GM12878 (cell line): ENCODE measurements around the gene ARHGAP32. TPM values are rescaled to one million over a fixed set of nuclear protein-coding genes. Genes with fewer than 3 reads are reported as not detected.

Source experiments
- ATAC-seq: fragments of 200-7000 bp; cut with Tn5 transposase; 3 replicates; pipeline ENCODE4 v1.9.1; 2020; ENCODE audit warnings: mild to moderate bottlenecking, moderate library complexity
- BruUV-seq: library from RNA; stranded (reverse); fragments of 400-500 nt; replicated peaks from 2 replicates; lab custom pipeline; 2021; lab: Mats Ljungman, UMichigan
- CTCF ChIA-PET: fragments of 300-600 bp; sonication (Branson Sonifier 250); formaldehyde crosslinking; extraction: SDS; loops from one replicate; lab custom pipeline; 2021; ENCODE audit warnings: inconsistent platforms; lab: Yijun Ruan, JAX
- POLR2A ChIA-PET: fragments of 350-600 bp; formaldehyde crosslinking; extraction: SDS; loops from one replicate; lab custom pipeline; 2021; ENCODE audit warnings: inconsistent platforms; lab: Charles Lee
- RAD21 ChIA-PET: fragments of 300-600 bp; sonication (Branson Sonifier 250); formaldehyde crosslinking; loops from one replicate; lab custom pipeline; 2023; ENCODE audit warnings: antibody characterized with exemption; ENCODE audit not compliant: unreplicated experiment; lab: Charles Lee
- SMC1A ChIA-PET: fragments of 300-600 bp; sonication (Branson Sonifier 250); formaldehyde crosslinking; loops from one replicate; lab custom pipeline; 2023; ENCODE audit not compliant: unreplicated experiment, uncharacterized antibody; lab: Charles Lee
- DNase-seq: peaks from one replicate; pipeline ENCODE4 v3.0.0-alpha.2; 2011; ENCODE audit warnings: low read depth, low spot score
- FAIRE-seq: peaks from 3 replicates; lab custom pipeline; 2011; peaks lifted over from hg19 to GRCh38; lab: Jason Lieb, UNC
- H2AFZ ChIP-seq: 2 replicates; pipeline ENCODE4 v1.6.0; 2011; ENCODE audit warnings: low read depth, low read length, control low read depth; ENCODE audit not compliant: control insufficient read depth
- H3K27ac ChIP-seq: 2 replicates; pipeline ENCODE4 v1.5.1; 2011; ENCODE audit warnings: control low read depth; ENCODE audit not compliant: control insufficient read depth, insufficient read depth
- H3K27me3 ChIP-seq, 2 experiments: replicated peaks in 1 of 2; 2 replicates each; pipeline versions ENCODE4 v1.6.0 to v1.6.1; 2011; ENCODE audit warnings: low read length in 1 of 2; ENCODE audit not compliant: control insufficient read depth in 2 of 2, insufficient read depth in 2 of 2
- H3K36me3 ChIP-seq, 2 experiments: 2 replicates each; pipeline ENCODE4 v1.5.1; 2011; ENCODE audit warnings: low read length in 1 of 2; ENCODE audit not compliant: control insufficient read depth in 2 of 2, insufficient read depth in 2 of 2
- H3K4me1 ChIP-seq: 2 replicates; pipeline ENCODE4 v1.6.1; 2011; ENCODE audit warnings: mild to moderate bottlenecking, low read length, moderate library complexity, mixed read lengths; ENCODE audit not compliant: control insufficient read depth, insufficient read depth
- H3K4me2 ChIP-seq: 2 replicates; pipeline ENCODE4 v1.6.0; 2011; ENCODE audit warnings: control low read depth; ENCODE audit not compliant: control insufficient read depth, insufficient read depth
- H3K4me3 ChIP-seq: fragments of 200-600 bp; sonication (generic); 2 replicates; pipeline ENCODE4 v1.5.1; 2016
- H3K79me2 ChIP-seq: 2 replicates; pipeline ENCODE4 v1.6.0; 2011; ENCODE audit warnings: low read length; ENCODE audit not compliant: control insufficient read depth, insufficient read depth
- H3K9ac ChIP-seq: 2 replicates; pipeline ENCODE4 v1.8.0; 2011; ENCODE audit warnings: low read length, control low read depth, mixed read lengths; ENCODE audit not compliant: control insufficient read depth, insufficient read depth
- H3K9me3 ChIP-seq: replicated peaks from 3 replicates; pipeline ENCODE4 v1.5.1; 2011; ENCODE audit warnings: mild to moderate bottlenecking, low read length; ENCODE audit not compliant: control insufficient read depth, insufficient read depth
- H4K20me1 ChIP-seq: 2 replicates; pipeline ENCODE4 v1.6.0; 2011; ENCODE audit not compliant: control insufficient read depth, insufficient read depth
- BMI1 ChIP-seq: fragments of 450-650 bp; IDR thresholded peaks from 2 replicates; pipeline ENCODE4 v1.6.1; 2016; ENCODE audit warnings: mild to moderate bottlenecking, moderate library complexity, borderline replicate concordance
- E2F4 ChIP-seq: IDR thresholded peaks from 2 replicates; pipeline ENCODE4 v1.6.1; 2012; ENCODE audit warnings: low read depth, low read length, improper control_type of control experiment
- NFYA ChIP-seq: IDR thresholded peaks from 2 replicates; pipeline ENCODE4 v1.6.1; 2011; ENCODE audit warnings: low read depth, mild to moderate bottlenecking, low read length, improper control_type of control experiment, borderline replicate concordance
- PML ChIP-seq: IDR thresholded peaks from 2 replicates; pipeline ENCODE4 v1.6.1; 2012; ENCODE audit warnings: low read length, inconsistent platforms
- RAD51 ChIP-seq: fragments of 450-650 bp; IDR thresholded peaks from 2 replicates; pipeline ENCODE4 v1.6.1; 2016; ENCODE audit warnings: moderate library complexity, mild to moderate bottlenecking, inconsistent platforms
- RELB ChIP-seq: fragments of 450-650 bp; IDR thresholded peaks from 2 replicates; pipeline ENCODE4 v1.6.1; 2017; ENCODE audit warnings: low read depth, mild to moderate bottlenecking, moderate library complexity
- SREBF1 ChIP-seq: IDR thresholded peaks from 2 replicates; pipeline ENCODE4 v1.6.1; 2012; ENCODE audit warnings: mild to moderate bottlenecking, low read length
- ZNF592 ChIP-seq: fragments of 450-650 bp; IDR thresholded peaks from 2 replicates; pipeline ENCODE4 v1.6.1; 2017; ENCODE audit warnings: mild to moderate bottlenecking, moderate library complexity
- WGBS: methylation state at CpG from one replicate; pipeline ENCODE4 v1.1.6; 2016; ENCODE audit warnings: low lambda C conversion rate; ENCODE audit not compliant: insufficient replicate concordance, insufficient coverage; ENCODE audit errors: missing lambda C conversion rate; 5-methylcytosine and 5-hydroxymethylcytosine counted together
- in situ Hi-C: fragments of 300-500 bp; cut with MboI; formaldehyde crosslinking; loops from 9 replicates; pipeline ENCODE4 v1.14.3; 2018; ENCODE audit warnings: mixed read lengths
- intact Hi-C: fragments of 100-400 bp; cut with micrococcal nuclease; formaldehyde crosslinking; loops from one replicate; pipeline ENCODE4 v1.14.2; 2022; ENCODE audit not compliant: unreplicated experiment
- polyA plus RNA-seq, 11 experiments: library from polyadenylated mRNA; depleted of rRNA in 4 of 11; unstranded in 6 of 11; stranded (reverse) in 5 of 11; fragments of >200 nt; fragmentation: Nextera tagmentation in 4 of 11; fragmentation: Illumina TruSeq in 1 of 11; extraction: Ambion mirVana in 4 of 11; extraction: Trizol in 1 of 11; gene quantifications; 1 replicate in 1 of 11; 2 replicates in 10 of 11; pipeline versions ENCODE4 v1.2.1 to v1.2.3, GENCODE V29; 2011 to 2016; ENCODE audit warnings: inconsistent platforms in 2 of 11, missing spikeins in 2 of 11, low read depth in 1 of 11
- total RNA-seq, 4 experiments: library from RNA; depleted of rRNA in 3 of 4; stranded (reverse); fragments of >200 nt in 3 of 4; fragmentation: Illumina TruSeq in 1 of 4; extraction: Trizol in 1 of 4; gene quantifications; 2 replicates each; pipeline versions ENCODE4 v1.2.1 to v1.2.3, GENCODE V29; 2013 to 2021

ARHGAP32 gene
- total and polyA plus RNA-seq, 10 of the 15 experiments (the other 5 are each of a cell fraction or from before 2014, with no cell fraction given), result under 0.01 to 0.46 (median 0.12) TPM; not detected in 1

GRCh38 chr11:129109701-129110100 lies 82.4 kb downstream of the ARHGAP32 start:
- no peaks in the 10 kb centered on the region for H3K36me3 ChIP-seq
- in situ Hi-C loops (loop anchor here (5.0 to 10.0 kb wide), 2 partner anchors 223 to 635 kb away; no protein-coding TSS in a partner anchor), intact Hi-C loops (loop anchor here (10.0 kb wide), 1 partner anchor 585 kb away; no protein-coding TSS in a partner anchor)
- H4K20me1 ChIP-seq, result no peaks in the 10 kb centered on the region
- H3K9ac ChIP-seq, result no peak overlapping the region
- FAIRE-seq (no peak), DNase-seq (no peak), ATAC-seq (no peak)
- no peak overlapping the region for H3K4me3 ChIP-seq
- no peak overlapping the region for H2AFZ ChIP-seq
- no TSS peak for BruUV-seq
- H3K9me3 ChIP-seq, result no peaks in the 10 kb centered on the region; the same call in 2 of the 3 replicates
- ChIA-PET CTCF (no interaction called here), SMC1A (no interaction called here), POLR2A (no interaction called here), RAD21 (no interaction called here)
- no peaks in the 10 kb centered on the region for H3K27me3 ChIP-seq
- 4% methylated on average over 1 of the region's 1 CpG for WGBS
- H3K4me1 ChIP-seq, result no peaks in the 10 kb centered on the region
- no peaks in the 10 kb centered on the region for H3K79me2 ChIP-seq
- no peak overlapping the region for H3K27ac ChIP-seq
- TF ChIP-seq ZNF592, result no peak
- no peak overlapping the region for H3K4me2 ChIP-seq

- ChIA-PET SMC1A (interaction anchor here (0.7 kb wide), 1 partner anchor 78 kb away, joined by 3 read pairs; no protein-coding TSS in a partner anchor), CTCF (interaction anchor here (1.0 kb wide), 1 partner anchor 222 kb away, joined by 3 read pairs; no protein-coding TSS in a partner anchor), RAD21 (no interaction called here), POLR2A (no interaction called here)
- Histone ChIP-seq H3K4me2 (no peak overlapping the region), H3K27ac (no peak overlapping the region), H3K9me3 (no peaks in the 10 kb centered on the region; the same call in 2 of the 3 replicates), H3K27me3 (no peaks in the 10 kb centered on the region), H3K36me3 (no peaks in the 10 kb centered on the region), H4K20me1 (no peaks in the 10 kb centered on the region), H3K4me1 (no peaks in the 10 kb centered on the region), H2AFZ (no peak overlapping the region), H3K9ac (no peak overlapping the region), H3K4me3 (no peak overlapping the region), H3K79me2 (no peaks in the 10 kb centered on the region)
- 28% methylated on average over 1 of the region's 1 CpG for WGBS
- in situ Hi-C loops (no loop called here), intact Hi-C loops (no loop called here)
- ATAC-seq (no peak), DNase-seq (no peak), FAIRE-seq (no peak)
- no TSS peak for BruUV-seq
- no peak for TF ChIP-seq BMI1
- no peak for TF ChIP-seq NFYA
- no peak for TF ChIP-seq E2F4
- TF ChIP-seq SREBF1, result no peak
- TF ChIP-seq PML, result no peak
- no peak for TF ChIP-seq RAD51
- no peak for TF ChIP-seq RELB
Observed at GRCh38 chr11:129106788-129107187, 85.3 kb downstream of the ARHGAP32 start.
